HepG2 (cell line): ENCODE results near the gene CELSR3. TPM values are rescaled to one million over a fixed set of nuclear protein-coding genes. Genes with fewer than 3 reads are reported as not detected.

Experiments used
- ATF3 ChIP-seq: sonication (generic); formaldehyde crosslinking; IDR thresholded peaks from 2 replicates; pipeline ENCODE4 v1.4.0; 2020; ENCODE audit warnings: missing genetic modification reagents
- CENPX ChIP-seq: sonication (generic); formaldehyde crosslinking; IDR thresholded peaks from 2 replicates; pipeline ENCODE4 v1.9.0; 2021; ENCODE audit warnings: mild to moderate bottlenecking, missing genetic modification reagents, moderate library complexity
- EZH2 ChIP-seq: conservative IDR thresholded peaks from 2 replicates; pipeline ENCODE4 v1.6.1; 2012; ENCODE audit warnings: mild to moderate bottlenecking, low read depth, low read length, moderate library complexity
- GATAD1 ChIP-seq: IDR thresholded peaks from 2 replicates; pipeline ENCODE4 v1.6.1; 2016; ENCODE audit warnings: missing genetic modification reagents, missing compliant biosample characterization
- HINFP ChIP-seq: sonication (generic); formaldehyde crosslinking; IDR thresholded peaks from 2 replicates; pipeline ENCODE4 v1.4.0; 2020; ENCODE audit warnings: low read depth, mild to moderate bottlenecking, missing genetic modification reagents
- JUNB ChIP-seq: sonication (generic); formaldehyde crosslinking; IDR thresholded peaks from 2 replicates; pipeline ENCODE4 v1.8.0; 2022; ENCODE audit warnings: missing genetic modification reagents, mild to moderate bottlenecking, borderline replicate concordance
- KLF9 ChIP-seq: IDR thresholded peaks from 2 replicates; pipeline ENCODE4 v1.6.1; 2016; ENCODE audit warnings: low read depth
- NR2C2 ChIP-seq: sonication (generic); formaldehyde crosslinking; IDR thresholded peaks from 2 replicates; pipeline ENCODE4 v1.4.0; 2020; ENCODE audit warnings: missing genetic modification reagents, mild to moderate bottlenecking, moderate library complexity, borderline replicate concordance
- PAWR ChIP-seq: sonication (generic); formaldehyde crosslinking; IDR thresholded peaks from 2 replicates; pipeline ENCODE4 v1.4.0; 2020; ENCODE audit warnings: missing genetic modification reagents, mild to moderate bottlenecking, borderline replicate concordance
- PCBP1 ChIP-seq: fragments of 200-400 bp; formaldehyde crosslinking; IDR thresholded peaks from 2 replicates; pipeline ENCODE4 v1.6.1; 2017; ENCODE audit warnings: mild to moderate bottlenecking, low read depth, low read length, borderline replicate concordance
- RFX3 ChIP-seq: IDR thresholded peaks from 2 replicates; pipeline ENCODE4 v1.6.1; 2016; ENCODE audit warnings: missing biosample characterization, missing genetic modification reagents
- SNAPC2 ChIP-seq: sonication (generic); formaldehyde crosslinking; IDR thresholded peaks from 2 replicates; pipeline ENCODE4 v1.8.1; 2022; ENCODE audit warnings: mild to moderate bottlenecking, missing genetic modification reagents
- ZBTB25 ChIP-seq: IDR thresholded peaks from 2 replicates; pipeline ENCODE4 v1.6.1; 2018; ENCODE audit warnings: missing genetic modification reagents
- ZNF10 ChIP-seq: sonication (generic); formaldehyde crosslinking; IDR thresholded peaks from 2 replicates; pipeline ENCODE4 v1.4.0; 2020; ENCODE audit warnings: mild to moderate bottlenecking, low read depth, missing genetic modification reagents, borderline replicate concordance
- ZNF20 ChIP-seq: sonication (generic); formaldehyde crosslinking; IDR thresholded peaks from 2 replicates; pipeline ENCODE4 v1.4.0; 2020; ENCODE audit warnings: mild to moderate bottlenecking, moderate library complexity, missing genetic modification reagents
- ZNF232 ChIP-seq: sonication (generic); formaldehyde crosslinking; IDR thresholded peaks from 2 replicates; pipeline ENCODE4 v1.4.0; 2020; ENCODE audit warnings: missing genetic modification reagents, borderline replicate concordance
- ZNF251 ChIP-seq: sonication (generic); formaldehyde crosslinking; IDR thresholded peaks from 2 replicates; pipeline ENCODE4 v1.9.0; 2021; ENCODE audit warnings: mild to moderate bottlenecking, missing genetic modification reagents
- ZNF296 ChIP-seq: sonication (generic); formaldehyde crosslinking; conservative IDR thresholded peaks from 2 replicates; pipeline ENCODE4 v1.5.0; 2020; ENCODE audit warnings: mild to moderate bottlenecking, missing genetic modification reagents
- ZNF446 ChIP-seq: sonication (generic); formaldehyde crosslinking; IDR thresholded peaks from 2 replicates; pipeline ENCODE4 v1.5.0; 2020; ENCODE audit warnings: mild to moderate bottlenecking, missing genetic modification reagents
- ZNF512B ChIP-seq: sonication (generic); formaldehyde crosslinking; IDR thresholded peaks from 2 replicates; pipeline ENCODE4 v1.5.1; 2020; ENCODE audit warnings: missing genetic modification reagents, mild to moderate bottlenecking, borderline replicate concordance
- ZNF549 ChIP-seq: sonication (generic); formaldehyde crosslinking; IDR thresholded peaks from 2 replicates; pipeline ENCODE4 v1.5.0; 2020; ENCODE audit warnings: missing genetic modification reagents
- ZNF615 ChIP-seq: sonication (generic); formaldehyde crosslinking; IDR thresholded peaks from 2 replicates; pipeline ENCODE4 v1.5.0; 2020; ENCODE audit warnings: mild to moderate bottlenecking, missing genetic modification reagents, borderline replicate concordance
- ZNF674 ChIP-seq: sonication (generic); formaldehyde crosslinking; IDR thresholded peaks from 2 replicates; pipeline ENCODE4 v1.5.0; 2020; ENCODE audit warnings: low read depth, mild to moderate bottlenecking, missing genetic modification reagents
- ZNF83 ChIP-seq: sonication (generic); formaldehyde crosslinking; IDR thresholded peaks from 2 replicates; pipeline ENCODE4 v1.4.0; 2020; ENCODE audit warnings: missing genetic modification reagents, mild to moderate bottlenecking, borderline replicate concordance
- polyA plus RNA-seq, 8 experiments: library from polyadenylated mRNA; depleted of rRNA in 3 of 8; stranded (reverse) in 7 of 8; unstranded in 1 of 8; fragments of >200 nt; fragmentation: Illumina TruSeq in 4 of 8; extraction: Trizol in 4 of 8; gene quantifications; 2 replicates each; pipeline versions ENCODE4 v1.2.1 to v1.2.3, GENCODE V29; 2011 to 2016; ENCODE audit warnings: low read depth in 4 of 8, missing spikeins in 1 of 8, mixed read lengths in 1 of 8; ENCODE audit not compliant: insufficient read depth in 1 of 8
- total RNA-seq, 5 experiments: library from RNA; depleted of rRNA; stranded (reverse); fragments of >200 nt; fragmentation: Illumina TruSeq; extraction: Trizol; gene quantifications; 2 replicates each; pipeline ENCODE4 v1.2.3, GENCODE V29; 2016; ENCODE audit warnings: low read depth in 1 of 5

The CELSR3 gene
- total and polyA plus RNA-seq, 2 of the 13 experiments (the other 11 are each of a cell fraction or from before 2014, with no cell fraction given), result 5.4 to 6.7 TPM

GRCh38 chr3:48609088-48610005 is 53.3 kb downstream of the CELSR3 start, which contains the start of gene UQCRC1 (continued):
- 0 out of 2 replicates have a peak, but pooled peaks have one; percentile 48 for TF ChIP-seq ZNF251 (CRISPR knock-in tag)
- TF ChIP-seq PCBP1, result 0 out of 2 replicates have a peak, but pooled peaks have one; percentile 23
- TF ChIP-seq ZNF10 (CRISPR knock-in tag), result peak; percentile 24; the same call in 1 of the 2 replicates
- TF ChIP-seq ZNF615 (CRISPR knock-in tag), result no peak
- TF ChIP-seq ZNF232 (CRISPR knock-in tag), result peak; percentile 20; the same call in 1 of the 2 replicates
- TF ChIP-seq ZNF512B (CRISPR knock-in tag), result peak; percentile 69; the same call in 1 of the 2 replicates
- peak; percentile 93 for TF ChIP-seq NR2C2
- no peak for TF ChIP-seq KLF9
- peak; percentile 95 for TF ChIP-seq ZNF674 (CRISPR knock-in tag)
- peak; percentile 79 for TF ChIP-seq SNAPC2 (CRISPR knock-in tag)
- no peak for TF ChIP-seq ZNF446 (CRISPR knock-in tag)
- TF ChIP-seq ZNF549 (CRISPR knock-in tag), result no peak
- peak; percentile 49; the same call in 1 of the 2 replicates for TF ChIP-seq ZNF296 (CRISPR knock-in tag)
- no peak for TF ChIP-seq PAWR (CRISPR knock-in tag)
- no peak for TF ChIP-seq CENPX (CRISPR knock-in tag)
- no peak; the same call in none of the 2 replicates for TF ChIP-seq ZBTB25 (CRISPR knock-in tag)
- no peak for TF ChIP-seq RFX3 (CRISPR knock-in tag)
- TF ChIP-seq GATAD1 (CRISPR knock-in tag), result peak; percentile 92
- TF ChIP-seq ZNF83, result peak; percentile 89; the same call in 1 of the 2 replicates
- no peak for TF ChIP-seq JUNB
- peak; percentile 90; the same call in 1 of the 2 replicates for TF ChIP-seq HINFP (CRISPR knock-in tag)
- no peak for TF ChIP-seq EZH2
- TF ChIP-seq ATF3, result no peak; the same call in 1 of the 2 replicates
- TF ChIP-seq ZNF20 (CRISPR knock-in tag), result no peak
